Myocyte (in vitro differentiated cells): ENCODE results near the gene INPP5B. TPM values are rescaled to one million over a fixed set of nuclear protein-coding genes. Genes with fewer than 3 reads are reported as not detected.
A peak's percentile ranks its signal among the peaks of the same experiment; 100 is the strongest.

Experiments used
- DNase-seq: peaks from one replicate; pipeline ENCODE4 v3.0.0-alpha.2; 2012; ENCODE audit warnings: low read depth
- total RNA-seq: library from RNA; depleted of rRNA; stranded (reverse); fragments of >200 nt; gene quantifications from 2 replicates; pipeline ENCODE4 v1.2.3, GENCODE V29; 2014

The INPP5B gene
- total RNA-seq, 1 donor from 2014 or later: 15.7 TPM

- DNase-seq: no peak
These were observed 105.2 kb downstream of the INPP5B start for GRCh38 chr1:37841652-37842051.

- DNase-seq: no peak
These were observed 106.1 kb downstream of the INPP5B start for GRCh38 chr1:37840711-37841110.

DNA sequence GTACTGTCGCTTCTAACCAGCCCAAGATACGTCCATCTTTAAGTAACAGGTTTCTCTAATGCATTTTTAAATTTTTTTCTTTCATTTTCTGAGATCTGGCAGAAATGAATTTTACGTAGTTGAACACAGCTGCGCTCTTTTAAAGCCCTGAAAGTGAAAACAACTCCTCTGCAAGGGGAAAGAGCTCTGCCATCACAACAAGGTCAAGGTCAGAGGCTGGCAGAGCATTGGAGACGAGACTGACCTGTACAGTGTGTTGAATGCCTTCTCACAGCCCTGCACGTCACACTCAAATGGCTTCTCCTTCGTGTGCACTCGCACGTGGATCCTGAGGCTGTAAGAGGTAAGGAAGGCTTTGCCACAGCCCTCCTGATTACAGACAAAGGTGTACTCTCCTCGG lies 107.2 kb downstream of the INPP5B start:
- DNase-seq: no peak

DNA sequence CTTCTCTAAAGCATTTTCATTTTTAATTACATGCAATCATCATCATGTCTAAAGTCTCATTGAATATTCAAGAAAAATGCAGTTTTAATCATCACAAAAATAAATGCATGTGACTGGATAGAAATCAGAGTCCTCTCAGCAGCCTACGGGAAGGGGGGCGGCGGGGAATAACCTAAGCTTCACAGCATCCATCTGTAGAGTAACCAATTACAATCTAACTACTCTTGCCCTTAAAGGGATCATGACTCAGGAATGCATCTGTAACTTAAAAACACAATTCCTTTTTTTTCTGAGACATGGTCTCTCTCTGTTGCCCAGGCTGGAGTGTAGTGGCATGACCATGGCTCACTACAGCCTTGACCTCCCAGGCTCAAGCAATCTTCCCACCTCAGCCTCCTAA lies 110.1 kb downstream of the INPP5B start:
- no peak for DNase-seq

GRCh38 chr1:37831809-37832208 lies 115.0 kb downstream of the INPP5B start:
- no peak for DNase-seq

DNA sequence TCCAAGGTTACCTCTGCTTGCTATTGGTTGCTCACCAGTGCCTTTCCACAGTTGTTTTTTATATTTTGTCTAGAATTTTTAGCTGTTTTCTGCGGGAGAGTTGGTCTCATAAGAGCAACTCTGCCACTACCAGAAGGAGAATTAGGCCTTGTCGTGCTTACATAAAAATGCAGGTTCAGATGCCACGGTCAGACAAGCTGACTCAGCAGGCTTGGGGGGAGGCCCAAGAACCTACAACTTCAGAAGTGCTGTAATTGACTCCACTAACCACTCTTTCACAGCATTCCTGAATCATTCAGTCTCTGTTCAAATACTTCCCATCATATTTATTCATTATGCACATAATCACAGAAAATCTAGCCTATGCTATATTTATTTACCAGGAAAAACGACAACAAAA lies 115.7 kb downstream of the INPP5B start:
- no peak for DNase-seq

GRCh38 chr1:37828410-37829074 lies 118.3 kb downstream of the INPP5B start:
- DNase-seq: no peak

DNA sequence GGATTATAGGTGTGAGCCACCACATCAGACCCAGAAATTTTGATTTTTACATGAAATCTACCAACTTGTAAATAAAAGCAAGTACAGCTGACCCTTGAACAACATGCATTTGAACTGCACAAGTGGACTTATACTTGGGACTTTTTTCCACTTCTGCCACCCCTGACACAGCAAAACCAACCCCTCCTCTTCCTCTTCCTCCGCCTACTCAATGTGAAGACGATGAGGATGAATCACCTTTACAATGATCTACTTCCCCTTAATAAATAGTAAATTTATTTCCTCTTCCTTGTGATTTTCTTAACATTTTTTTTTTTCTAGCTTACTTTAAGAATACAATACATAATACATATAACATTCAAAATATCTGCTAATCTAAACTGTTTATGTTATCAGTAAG lies 121.3 kb downstream of the INPP5B start:
- DNase-seq: no peak

- DNase-seq: no peak
These were observed 122.9 kb downstream of the INPP5B start for GRCh38 chr1:37824001-37824400.

DNA sequence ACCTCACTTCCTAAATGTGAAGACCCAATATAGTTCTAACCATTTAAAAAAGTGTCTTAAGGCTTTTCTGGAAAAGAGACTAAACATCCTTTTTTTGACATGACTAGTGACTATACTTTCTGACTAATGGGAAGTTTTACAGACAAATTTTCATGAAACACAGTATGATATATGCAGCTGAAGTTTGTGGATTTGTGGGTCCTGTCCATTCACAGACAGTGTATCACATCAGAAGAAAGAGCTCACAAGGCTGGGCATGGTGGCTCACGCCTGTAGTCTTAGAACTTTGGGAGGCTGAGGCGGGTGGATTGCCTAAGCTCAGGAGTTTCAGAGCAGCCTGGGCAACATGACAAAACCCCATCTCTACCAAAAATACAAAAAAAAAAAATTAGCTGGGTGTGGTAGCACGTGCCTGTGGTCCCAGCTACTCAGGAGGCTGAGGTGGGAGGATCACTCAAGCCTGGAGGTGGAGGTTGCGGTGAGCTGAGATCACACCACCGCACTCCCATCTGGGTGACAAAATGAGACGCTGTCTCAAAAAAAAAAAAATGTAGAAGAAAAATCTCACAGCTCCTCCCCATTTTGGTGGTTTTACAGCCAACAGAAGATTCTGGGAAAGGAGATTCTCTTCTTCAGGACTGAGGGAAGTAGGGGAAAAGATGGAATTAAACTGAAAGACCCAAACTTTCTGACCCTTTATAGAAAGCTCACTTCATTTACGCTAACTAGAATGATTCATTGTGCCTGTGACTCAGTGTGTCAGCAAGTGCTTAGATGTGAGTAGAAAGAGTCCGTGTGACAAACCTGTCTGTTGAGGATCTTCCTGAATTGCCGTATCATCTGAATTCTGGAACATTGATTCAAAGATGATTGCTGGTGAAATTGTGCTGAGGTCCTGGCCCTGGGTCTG lies 123.7 kb downstream of the INPP5B start:
- no peak for DNase-seq

- DNase-seq: no peak
These were observed 125.4 kb downstream of the INPP5B start for GRCh38 chr1:37821481-37821880.

- DNase-seq: no peak
These were observed 129.4 kb downstream of the INPP5B start for GRCh38 chr1:37817481-37817880.

DNA sequence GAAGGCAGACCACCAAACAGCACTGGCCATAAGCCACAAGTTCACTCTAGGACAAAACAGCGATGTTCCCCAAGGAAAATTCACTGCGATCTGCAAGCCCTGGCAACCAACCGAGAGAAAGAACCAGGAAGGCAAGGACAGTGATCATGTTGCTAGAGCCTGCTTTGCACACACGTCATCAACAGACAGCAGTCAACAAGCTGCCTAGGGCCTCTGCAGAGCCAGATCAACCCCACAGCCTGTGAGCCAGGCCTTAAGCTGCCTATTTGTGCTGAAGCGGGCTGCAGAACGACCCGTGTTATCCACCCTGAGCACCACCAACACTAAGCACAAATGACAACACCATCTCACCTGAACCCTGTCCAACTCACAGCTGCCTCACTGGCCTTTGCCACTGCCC lies 132.6 kb downstream of the INPP5B start:
- no peak for DNase-seq

DNA sequence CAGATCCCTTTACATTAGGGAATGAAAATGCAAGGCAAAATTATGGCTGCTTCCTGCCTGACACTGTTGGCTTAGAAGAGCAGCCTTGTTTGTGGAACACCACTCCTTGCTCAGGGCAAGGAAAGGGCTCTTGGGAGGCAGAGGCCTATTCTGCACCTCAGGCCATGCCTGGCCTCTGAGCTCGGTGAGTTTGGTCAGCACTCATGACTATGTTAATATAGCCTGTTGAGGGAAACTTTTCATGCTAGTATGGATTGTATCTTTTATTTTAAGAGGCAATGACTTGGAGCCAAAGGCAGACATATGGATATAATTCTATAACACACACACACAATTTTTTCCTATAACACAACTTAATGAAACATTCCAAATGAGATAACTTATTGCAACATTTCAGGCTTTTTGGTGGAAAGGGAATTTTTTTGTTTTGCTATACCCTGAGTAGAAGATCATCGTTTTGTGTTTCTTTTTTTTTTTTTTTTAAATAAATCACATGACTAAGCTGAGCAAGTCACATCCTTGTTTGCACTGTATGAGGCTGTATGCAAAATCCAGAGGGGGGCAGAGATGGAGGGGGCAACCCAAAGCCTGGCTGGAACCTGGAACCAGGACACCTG lies 133.2 kb downstream of the INPP5B start:
- no peak for DNase-seq

- peak; percentile 67 for DNase-seq
These were observed 135.7 kb downstream of the INPP5B start for GRCh38 chr1:37811027-37811655.

Other genes with a start within 250 kb of the INPP5B start
- gene EPHA10, start 181.9 kb downstream of the INPP5B start, total RNA-seq: not detected in 2 replicates
- gene MANEAL, start 153.2 kb downstream of the INPP5B start, total RNA-seq: 10.6 and 10.8 TPM in 2 replicates
- gene C1orf122, start 139.3 kb downstream of the INPP5B start, total RNA-seq: 113 and 140 TPM in 2 replicates
- 12.3 and 15.3 TPM in 2 replicates for gene YRDC, start 138.8 kb downstream of the INPP5B start, total RNA-seq
- gene MTF1, start 87.5 kb downstream of the INPP5B start, total RNA-seq: 2.1 and 2.3 TPM in 2 replicates
- 43.2 and 50.2 TPM in 2 replicates for gene SF3A3, start 43.0 kb upstream of the INPP5B start, total RNA-seq
- gene FHL3, start 58.5 kb upstream of the INPP5B start, total RNA-seq: 42.2 and 70.1 TPM in 2 replicates
- gene UTP11, start 65.7 kb upstream of the INPP5B start, total RNA-seq: 95.8 and 137 TPM in 2 replicates
- gene POU3F1, start 99.7 kb upstream of the INPP5B start, total RNA-seq: 0.21 and 0.52 TPM in 2 replicates